ENCODE measurements around the gene MBNL3. TPM values are rescaled to one million over a fixed set of nuclear protein-coding genes. Genes with fewer than 3 reads are reported as not detected.

MBNL3 gene
- total RNA-seq, 1 experiment from 2014 or later, result 195 TPM

DNA sequence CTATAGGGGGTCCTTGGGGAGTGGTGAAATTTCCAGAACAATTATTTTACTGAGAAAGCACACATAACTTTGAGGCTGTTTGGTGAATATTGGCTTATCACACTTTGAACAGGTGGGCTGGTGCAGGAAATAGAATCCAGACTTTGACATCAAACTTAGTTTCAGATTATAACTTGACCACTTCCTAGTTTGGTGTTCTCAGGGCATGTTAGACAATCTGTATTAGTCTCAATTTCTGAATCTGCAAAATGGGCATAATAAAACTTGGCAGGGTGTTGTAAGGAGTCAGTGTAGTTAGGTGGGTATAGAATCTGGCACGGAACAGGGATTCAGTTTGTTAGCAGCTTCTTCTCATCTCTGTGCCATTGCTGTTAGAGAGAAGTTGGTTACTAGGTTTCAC, 43.3 kb upstream of the MBNL3 start:
- H3K27ac Mint-ChIP-seq (ENCODE audit: unreplicated experiment), result no peak overlapping the region
- ChIA-PET CTCF (no interaction called here), POLR2A (no interaction called here)
- H3K27me3 Mint-ChIP-seq (ENCODE audit: insufficient read depth, unreplicated experiment), result peaks cover 4% of the 10 kb centered on the region
- H3K4me3 ChIP-seq (ENCODE audit: low read depth, low read length), result no peak overlapping the region
- peaks cover 6% of the 10 kb centered on the region; the same call in 1 of the 2 replicates for H3K4me1 ChIP-seq
- H3K9me3 ChIP-seq, result no peaks in the 10 kb centered on the region
- no peak for DNase-seq
- intact Hi-C loops (cut with micrococcal nuclease; ENCODE audit: unreplicated experiment), result no loop called here
- H3K4me3 Mint-ChIP-seq (ENCODE audit: unreplicated experiment), result no peak overlapping the region
- H3K4me1 Mint-ChIP-seq (ENCODE audit: low read depth, unreplicated experiment), result peaks cover 6% of the 10 kb centered on the region
- TF ChIP-seq, protein P1, sequence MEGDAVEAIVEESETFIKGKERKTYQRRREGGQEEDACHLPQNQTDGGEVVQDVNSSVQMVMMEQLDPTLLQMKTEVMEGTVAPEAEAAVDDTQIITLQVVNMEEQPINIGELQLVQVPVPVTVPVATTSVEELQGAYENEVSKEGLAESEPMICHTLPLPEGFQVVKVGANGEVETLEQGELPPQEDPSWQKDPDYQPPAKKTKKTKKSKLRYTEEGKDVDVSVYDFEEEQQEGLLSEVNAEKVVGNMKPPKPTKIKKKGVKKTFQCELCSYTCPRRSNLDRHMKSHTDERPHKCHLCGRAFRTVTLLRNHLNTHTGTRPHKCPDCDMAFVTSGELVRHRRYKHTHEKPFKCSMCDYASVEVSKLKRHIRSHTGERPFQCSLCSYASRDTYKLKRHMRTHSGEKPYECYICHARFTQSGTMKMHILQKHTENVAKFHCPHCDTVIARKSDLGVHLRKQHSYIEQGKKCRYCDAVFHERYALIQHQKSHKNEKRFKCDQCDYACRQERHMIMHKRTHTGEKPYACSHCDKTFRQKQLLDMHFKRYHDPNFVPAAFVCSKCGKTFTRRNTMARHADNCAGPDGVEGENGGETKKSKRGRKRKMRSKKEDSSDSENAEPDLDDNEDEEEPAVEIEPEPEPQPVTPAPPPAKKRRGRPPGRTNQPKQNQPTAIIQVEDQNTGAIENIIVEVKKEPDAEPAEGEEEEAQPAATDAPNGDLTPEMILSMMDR (IDR thresholded peaks at IDR 0.05; ENCODE audit: insufficient read depth in 1 of 2, low read depth in 1 of 2, low read length in 1 of 2, severe bottlenecking in 1 of 2, unreplicated experiment in 1 of 2), result no peak
- no peaks in the 10 kb centered on the region for H3K36me3 Mint-ChIP-seq (ENCODE audit: insufficient read depth, unreplicated experiment)
- no TSS peak for BruUV-seq (replicated peaks)
- H3K27me3 ChIP-seq (replicated peaks; ENCODE audit: control insufficient read depth, insufficient read depth, low read length), result no peaks in the 10 kb centered on the region
- H3K36me3 ChIP-seq (ENCODE audit: control insufficient read depth, insufficient read depth, low read length), result no peaks in the 10 kb centered on the region
- H3K9me3 Mint-ChIP-seq (ENCODE audit: unreplicated experiment), result no peaks in the 10 kb centered on the region

DNA sequence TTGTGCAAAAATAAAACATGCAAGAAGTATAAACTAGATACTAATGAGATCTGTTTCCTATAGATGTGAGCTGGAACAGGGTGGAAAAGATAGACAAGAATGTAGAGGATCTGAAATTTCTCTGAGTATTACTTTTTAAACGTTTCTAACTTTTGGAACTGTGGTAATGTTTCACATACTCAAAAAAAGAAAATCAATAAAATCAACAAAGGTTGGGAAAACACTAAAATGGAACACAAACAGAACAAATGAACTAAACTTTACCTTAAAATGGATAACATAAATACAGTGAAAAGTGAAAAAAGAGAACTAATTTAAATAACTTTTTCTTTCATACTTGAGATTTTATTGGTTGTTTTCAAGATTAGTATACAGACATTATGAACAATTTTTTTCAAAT, 32.0 kb upstream of the MBNL3 start:
- no peaks in the 10 kb centered on the region for H3K27me3 Mint-ChIP-seq (ENCODE audit: insufficient read depth, unreplicated experiment)
- H3K4me3 ChIP-seq (ENCODE audit: low read depth, low read length), result no peak overlapping the region
- H3K9me3 Mint-ChIP-seq (ENCODE audit: unreplicated experiment), result no peaks in the 10 kb centered on the region
- intact Hi-C loops (cut with micrococcal nuclease; ENCODE audit: unreplicated experiment), result no loop called here
- H3K36me3 Mint-ChIP-seq (ENCODE audit: insufficient read depth, unreplicated experiment), result no peaks in the 10 kb centered on the region
- H3K27ac Mint-ChIP-seq (ENCODE audit: unreplicated experiment), result no peak overlapping the region
- H3K36me3 ChIP-seq (ENCODE audit: control insufficient read depth, insufficient read depth, low read length), result no peaks in the 10 kb centered on the region
- H3K4me3 Mint-ChIP-seq (ENCODE audit: unreplicated experiment), result no peak overlapping the region
- TF ChIP-seq, protein P1 (IDR thresholded peaks at IDR 0.05; ENCODE audit: insufficient read depth in 1 of 2, low read depth in 1 of 2, low read length in 1 of 2, severe bottlenecking in 1 of 2, unreplicated experiment in 1 of 2), result no peak
- ChIA-PET POLR2A (no interaction called here), CTCF (no interaction called here)
- BruUV-seq (replicated peaks), result no TSS peak
- H3K9me3 ChIP-seq, result no peaks in the 10 kb centered on the region
- no peaks in the 10 kb centered on the region for H3K4me1 ChIP-seq
- no peaks in the 10 kb centered on the region for H3K4me1 Mint-ChIP-seq (ENCODE audit: low read depth, unreplicated experiment)
- H3K27me3 ChIP-seq (replicated peaks; ENCODE audit: control insufficient read depth, insufficient read depth, low read length), result no peaks in the 10 kb centered on the region
- DNase-seq, result no peak

DNA sequence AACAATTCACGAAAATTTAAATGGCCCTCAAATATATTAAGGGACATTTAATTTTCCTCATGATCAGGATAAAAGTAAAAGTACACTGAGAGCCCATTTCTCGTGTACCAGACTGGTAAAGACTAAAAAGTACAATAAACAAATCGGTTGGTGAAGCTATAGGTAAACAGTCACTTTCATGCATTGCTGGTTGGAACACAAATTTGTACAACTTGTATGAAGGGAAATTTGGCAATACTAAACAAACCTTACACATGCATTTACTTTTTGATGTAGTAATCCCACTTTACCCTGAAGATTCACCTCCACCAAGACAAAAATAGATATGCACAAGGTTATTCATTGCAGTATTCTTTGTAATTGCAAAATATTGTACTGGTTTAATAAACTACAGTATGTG, 31.4 kb upstream of the MBNL3 start:
- BruUV-seq (replicated peaks), result no TSS peak

More for the DNA sequence above, 31.4 kb upstream of the MBNL3 start:
- DNase-seq, result no peak
- TF ChIP-seq, protein P1 (IDR thresholded peaks at IDR 0.05; ENCODE audit: insufficient read depth in 1 of 2, low read depth in 1 of 2, low read length in 1 of 2, severe bottlenecking in 1 of 2, unreplicated experiment in 1 of 2), result no peak
- Mint-ChIP-seq H3K4me1 (ENCODE audit: low read depth, unreplicated experiment) (no peaks in the 10 kb centered on the region), H3K27ac (ENCODE audit: unreplicated experiment) (no peak overlapping the region), H3K9me3 (ENCODE audit: unreplicated experiment) (no peaks in the 10 kb centered on the region), H3K4me3 (ENCODE audit: unreplicated experiment) (no peak overlapping the region), H3K27me3 (ENCODE audit: insufficient read depth, unreplicated experiment) (no peaks in the 10 kb centered on the region), H3K36me3 (ENCODE audit: insufficient read depth, unreplicated experiment) (no peaks in the 10 kb centered on the region)
- ChIA-PET POLR2A (no interaction called here), CTCF (no interaction called here)
- Histone ChIP-seq H3K4me1 (no peaks in the 10 kb centered on the region), H3K27me3 (replicated peaks; ENCODE audit: control insufficient read depth, insufficient read depth, low read length) (no peaks in the 10 kb centered on the region), H3K9me3 (no peaks in the 10 kb centered on the region), H3K4me3 (ENCODE audit: low read depth, low read length) (no peak overlapping the region), H3K36me3 (ENCODE audit: control insufficient read depth, insufficient read depth, low read length) (no peaks in the 10 kb centered on the region)
- intact Hi-C loops (cut with micrococcal nuclease; ENCODE audit: unreplicated experiment), result no loop called here

All from Caco-2 (cell line).